AG04449 (cell line): Measurements from ENCODE around the gene SYTL3.
"Not testable (repeated sequence)": the region's sequence is repeated elsewhere in the genome, so short reads cannot be mapped to it uniquely, and the experiment has no call there.

Experiments
- CTCF ChIA-PET: fragments of 350-600 bp; formaldehyde crosslinking; extraction: SDS; loops from one replicate; lab custom pipeline; 2021; ENCODE audit warnings: antibody characterized with exemption; lab: Yijun Ruan, JAX
- POLR2A ChIA-PET: fragments of 400-600, 350-600 bp; formaldehyde crosslinking; extraction: SDS; loops from one replicate; lab custom pipeline; 2020; ENCODE audit warnings: antibody characterized with exemption, inconsistent platforms; lab: Yijun Ruan, JAX
- DNase-seq: peaks from one replicate; pipeline ENCODE4 v3.0.0-alpha.2; 2010; ENCODE audit warnings: low read depth, low spot score
- H3K4me3 ChIP-seq: 2 replicates; pipeline ENCODE4 v1.5.1; 2011; ENCODE audit warnings: low read depth, mild to moderate bottlenecking, control low read depth, low read length
- CTCF ChIP-seq: IDR thresholded peaks from one replicate; pipeline ENCODE4 v1.5.1; 2011; ENCODE audit warnings: mild to moderate bottlenecking, moderate library complexity, low read length, control low read depth, inconsistent platforms; ENCODE audit not compliant: insufficient read depth; ENCODE audit errors: missing control alignments

SYTL3 gene

GRCh38 chr6:158674342-158675131, 24.7 kb downstream of the SYTL3 start:
- no peak overlapping the region for H3K4me3 ChIP-seq
- no peak for DNase-seq
- ChIA-PET CTCF (interaction anchor here (1.0 to 2.3 kb wide), 3 partner anchors 16 to 460 kb away, joined by 3 to 18 read pairs (median 5); no protein-coding TSS in a partner anchor), POLR2A (no interaction called here)
- TF ChIP-seq CTCF, result no peak

GRCh38 chr6:158677094-158677493, 27.2 kb downstream of the SYTL3 start:
- H3K4me3 ChIP-seq, DNase-seq, POLR2A ChIA-PET: not testable (repeated sequence)
- CTCF ChIA-PET, result interaction anchor here (2.4 kb wide), 1 partner anchor 14 kb away, joined by 14 read pairs; no protein-coding TSS in a partner anchor

- POLR2A ChIA-PET, result no interaction called here
- CTCF ChIA-PET, result interaction anchor here (2.4 kb wide), 1 partner anchor 13 kb away, joined by 14 read pairs; no protein-coding TSS in a partner anchor
- H3K4me3 ChIP-seq, result no peak overlapping the region
- no peak for TF ChIP-seq CTCF
- DNase-seq, result no peak
Measured at GRCh38 chr6:158677906-158678578, 28.2 kb downstream of the SYTL3 start.

- H3K4me3 ChIP-seq, result no peak overlapping the region
- DNase-seq, result no peak
- ChIA-PET POLR2A (no interaction called here), CTCF (interaction anchor here (1.0 to 3.1 kb wide), 2 partner anchors 11 to 24 kb away, joined by 4 to 15 read pairs; no protein-coding TSS in a partner anchor)
- TF ChIP-seq CTCF, result no peak
Measured at GRCh38 chr6:158680015-158680414, 30.2 kb downstream of the SYTL3 start.

- POLR2A ChIA-PET, result no interaction called here
- CTCF ChIA-PET, result interaction anchor here (3.1 kb wide), 1 partner anchor 11 kb away, joined by 15 read pairs; no protein-coding TSS in a partner anchor
- H3K4me3 ChIP-seq, result no peak overlapping the region
- DNase-seq, result no peak
- no peak for TF ChIP-seq CTCF
Measured at GRCh38 chr6:158680481-158680880, 30.6 kb downstream of the SYTL3 start.

- POLR2A ChIA-PET, result no interaction called here
- no peak overlapping the region for H3K4me3 ChIP-seq
- TF ChIP-seq CTCF, result no peak
- CTCF ChIA-PET, result interaction anchor here (0.7 kb wide), 1 partner anchor 463 kb away, joined by 3 read pairs; no protein-coding TSS in a partner anchor
- DNase-seq, result no peak
Measured at GRCh38 chr6:158684311-158684710, 34.5 kb downstream of the SYTL3 start.
